GM06990 (cell line): Measurements from ENCODE around the gene SHANK2.

Experiments used
- DNase-seq: peaks from one replicate; pipeline ENCODE4 v3.0.0-alpha.2; 2011; ENCODE audit not compliant: insufficient read length; ENCODE audit errors: extremely low read depth
- H3K27me3 ChIP-seq: replicated peaks from 2 replicates; pipeline ENCODE4 v1.6.0; 2011; ENCODE audit warnings: low read length; ENCODE audit not compliant: control insufficient read depth, insufficient read depth
- H3K36me3 ChIP-seq: 2 replicates; pipeline ENCODE4 v1.5.1; 2011; ENCODE audit warnings: low read length; ENCODE audit not compliant: control insufficient read depth, insufficient read depth
- H3K4me3 ChIP-seq: replicated peaks from 2 replicates; pipeline ENCODE4 v1.5.1; 2011; ENCODE audit warnings: low read depth, mild to moderate bottlenecking, control low read depth, low read length
- CTCF ChIP-seq: IDR thresholded peaks from 2 replicates; pipeline ENCODE4 v1.5.1; 2011; ENCODE audit warnings: low read length, control low read depth, mild to moderate bottlenecking, inconsistent platforms; ENCODE audit not compliant: insufficient read depth, poor library complexity, severe bottlenecking

SHANK2 gene

GRCh38 chr11:71266114-71266833 lies 13.9 kb upstream of the SHANK2 start:
- Histone ChIP-seq H3K27me3 (no peaks in the 10 kb centered on the region; the same call in 1 of the 2 replicates), H3K36me3 (no peaks in the 10 kb centered on the region), H3K4me3 (no peak overlapping the region)
- TF ChIP-seq CTCF, result no peak
- DNase-seq, result no peak

GRCh38 chr11:71265559-71266092 lies 13.2 kb upstream of the SHANK2 start:
- Histone ChIP-seq H3K4me3 (no peak overlapping the region), H3K36me3 (no peaks in the 10 kb centered on the region), H3K27me3 (no peaks in the 10 kb centered on the region; the same call in 1 of the 2 replicates)
- TF ChIP-seq CTCF, result no peak
- no peak for DNase-seq

GRCh38 chr11:71263386-71263785 lies 11.0 kb upstream of the SHANK2 start:
- Histone ChIP-seq H3K36me3 (no peaks in the 10 kb centered on the region), H3K4me3 (no peak overlapping the region), H3K27me3 (no peaks in the 10 kb centered on the region; the same call in 1 of the 2 replicates)
- no peak for TF ChIP-seq CTCF
- no peak for DNase-seq

GRCh38 chr11:71255800-71256479 lies 3.6 kb upstream of the SHANK2 start:
- TF ChIP-seq CTCF, result no peak
- Histone ChIP-seq H3K36me3 (no peaks in the 10 kb centered on the region), H3K27me3 (no peaks in the 10 kb centered on the region; the same call in none of the 2 replicates), H3K4me3 (no peak overlapping the region)
- DNase-seq, result no peak

- Histone ChIP-seq H3K36me3 (no peaks in the 10 kb centered on the region), H3K27me3 (no peaks in the 10 kb centered on the region; the same call in none of the 2 replicates), H3K4me3 (no peak overlapping the region)
- no peak for TF ChIP-seq CTCF
- DNase-seq, result no peak
Observed at GRCh38 chr11:71255323-71255722, 2.9 kb upstream of the SHANK2 start.
